HCT116 (cell line): Measurements from ENCODE around the gene TAF4B. TPM values are rescaled to one million over a fixed set of nuclear protein-coding genes. Genes with fewer than 3 reads are reported as not detected.

ENCODE experiments used
- ATAC-seq: fragments of 200-7000 bp; cut with Tn5 transposase; 2 replicates; pipeline ENCODE4 v1.9.1; 2020; ENCODE audit warnings: mild to moderate bottlenecking, moderate library complexity
- BruUV-seq: library from RNA; stranded (reverse); fragments of 400-500 nt; replicated peaks from 2 replicates; lab custom pipeline; 2021; lab: Mats Ljungman, UMichigan
- CTCF ChIA-PET: fragments of 300-600 bp; sonication (Branson Sonifier 250); formaldehyde crosslinking; loops from one replicate; lab custom pipeline; 2021; ENCODE audit warnings: antibody characterized with exemption; lab: Charles Lee
- POLR2A ChIA-PET: fragments of 300-600, 350-600 bp; sonication (Branson Sonifier 250); formaldehyde crosslinking; loops from one replicate; lab custom pipeline; 2021; ENCODE audit warnings: antibody characterized with exemption; lab: Charles Lee
- RAD21 ChIA-PET, 2 experiments: fragments of 300-600 bp; sonication (Branson Sonifier 250); formaldehyde crosslinking; loops; one replicate each; lab custom pipeline; 2023; ENCODE audit warnings: low total read pairs in 2 of 2; ENCODE audit not compliant: uncharacterized antibody in 2 of 2, unreplicated experiment in 2 of 2, low non-redundant PET in 1 of 2; lab: Charles Lee
- DNase-seq: peaks from one replicate; pipeline ENCODE4 v3.0.0-alpha.2; 2010; ENCODE audit warnings: low read depth, low spot score
- H2AFZ ChIP-seq: fragments of 200-600 bp; shearing (Covaris generic), sonication (generic); 2 replicates; pipeline ENCODE4 v1.6.1; 2017; ENCODE audit warnings: low read depth, mixed run types, mixed read lengths, antibody characterized with exemption, low read length; ENCODE audit not compliant: poor library complexity, severe bottlenecking
- H3K27ac ChIP-seq: 2 replicates; pipeline ENCODE4 v1.5.1; 2012; ENCODE audit warnings: low read depth, low read length
- H3K27me3 ChIP-seq: fragments of 200-600 bp; sonication (generic); 2 replicates; pipeline ENCODE4 v1.6.1; 2016; ENCODE audit warnings: mixed run types, low read length, mixed read lengths; ENCODE audit not compliant: insufficient read depth
- H3K36me3 ChIP-seq, 2 experiments: fragments of 200-500 bp in 1 of 2; fragments of 200-600 bp in 1 of 2; sonication (Bioruptor generic) in 1 of 2; sonication (generic) in 1 of 2; 2 replicates each; pipeline versions ENCODE4 v1.5.1 to v1.6.1; 2014 to 2016; ENCODE audit warnings: low read length in 2 of 2, inconsistent platforms in 1 of 2, mixed read lengths in 1 of 2, mixed run types in 1 of 2; ENCODE audit not compliant: insufficient read depth in 2 of 2, control insufficient read depth in 1 of 2
- H3K4me1 ChIP-seq, 2 experiments: fragments of 200-600 bp in 1 of 2; sonication (generic) in 1 of 2; 2 replicates each; pipeline versions ENCODE4 v1.5.1 to v1.6.1; 2012 to 2017; ENCODE audit warnings: low read length in 2 of 2, inconsistent platforms in 1 of 2, mild to moderate bottlenecking in 1 of 2, mixed read lengths in 1 of 2, mixed run types in 1 of 2, moderate library complexity in 1 of 2; ENCODE audit not compliant: insufficient read depth in 2 of 2, control insufficient read depth in 1 of 2
- H3K4me2 ChIP-seq: fragments of 200-600 bp; sonication (generic); 2 replicates; pipeline ENCODE4 v1.6.1; 2017; ENCODE audit warnings: mixed run types, low read length, mixed read lengths
- H3K4me3 ChIP-seq, 2 experiments: fragments of 200-600 bp in 1 of 2; sonication (generic) in 1 of 2; replicated peaks in 1 of 2; 2 replicates each; pipeline ENCODE4 v1.5.1; 2011 to 2016; ENCODE audit warnings: low read length in 2 of 2, control low read depth in 1 of 2, low read depth in 1 of 2, mild to moderate bottlenecking in 1 of 2, mixed read lengths in 1 of 2, mixed run types in 1 of 2
- H3K79me2 ChIP-seq: fragments of 200-600 bp; sonication (generic); 2 replicates; pipeline ENCODE4 v1.6.1; 2017; ENCODE audit warnings: mild to moderate bottlenecking, mixed run types, low read length, moderate library complexity, mixed read lengths; ENCODE audit not compliant: insufficient read depth
- H3K9ac ChIP-seq: fragments of 200-600 bp; sonication (generic); 2 replicates; pipeline ENCODE4 v1.6.1; 2016; ENCODE audit warnings: low read length, mixed read lengths
- H3K9me2 ChIP-seq: fragments of 200-600 bp; sonication (generic), shearing (Covaris generic); 2 replicates; pipeline ENCODE4 v1.6.1; 2017; ENCODE audit warnings: mixed run types, mild to moderate bottlenecking, moderate library complexity; ENCODE audit not compliant: insufficient read depth
- H3K9me3 ChIP-seq, 2 experiments: fragments of 200-500 bp in 1 of 2; fragments of 200-600 bp in 1 of 2; sonication (Bioruptor generic) in 1 of 2; sonication (generic) in 1 of 2; 2 replicates each; pipeline ENCODE4 v1.6.1; 2014 to 2017; ENCODE audit warnings: low read length in 2 of 2, mixed read lengths in 2 of 2, inconsistent platforms in 1 of 2, low read depth in 1 of 2, mild to moderate bottlenecking in 1 of 2, mixed run types in 1 of 2, moderate library complexity in 1 of 2; ENCODE audit not compliant: control insufficient read depth in 1 of 2, insufficient read depth in 1 of 2
- H4K20me1 ChIP-seq: fragments of 200-600 bp; sonication (generic), shearing (Covaris generic); 2 replicates; pipeline ENCODE4 v1.6.1; 2017; ENCODE audit warnings: mixed run types, mild to moderate bottlenecking, moderate library complexity; ENCODE audit not compliant: insufficient read depth
- CEBPB ChIP-seq: IDR thresholded peaks from 2 replicates; pipeline ENCODE4 v1.6.1; 2012; ENCODE audit warnings: low read depth
- CTCF ChIP-seq, 3 experiments: fragments of 200-600 bp in 1 of 3; sonication (generic) in 1 of 3; IDR thresholded peaks in 2 of 3; conservative IDR thresholded peaks in 1 of 3; 2 replicates each; pipeline ENCODE4 v1.5.1; 2012 to 2017; ENCODE audit warnings: low read depth in 2 of 3, low read length in 2 of 3, antibody characterized with exemption in 1 of 3, borderline replicate concordance in 1 of 3, control low read depth in 1 of 3, mild to moderate bottlenecking in 1 of 3, mixed read lengths in 1 of 3, mixed run types in 1 of 3, moderate library complexity in 1 of 3; ENCODE audit not compliant: insufficient read depth in 1 of 3
- EGR1 ChIP-seq: IDR thresholded peaks from 2 replicates; pipeline ENCODE4 v1.6.1; 2012; ENCODE audit warnings: low read depth
- ELF1 ChIP-seq: IDR thresholded peaks from 2 replicates; pipeline ENCODE4 v1.6.1; 2012; ENCODE audit warnings: low read depth, borderline replicate concordance
- EZH2phosphoT487 ChIP-seq: fragments of 200-600 bp; IDR thresholded peaks from 2 replicates; pipeline ENCODE4 v1.6.1; 2018; ENCODE audit warnings: antibody characterized with exemption, borderline replicate concordance
- FOSL1 ChIP-seq: IDR thresholded peaks from 2 replicates; pipeline ENCODE4 v1.6.1; 2012; ENCODE audit warnings: low read depth
- JUND ChIP-seq: IDR thresholded peaks from 2 replicates; pipeline ENCODE4 v1.6.1; 2012
- MAX ChIP-seq: IDR thresholded peaks from 2 replicates; pipeline ENCODE4 v1.6.1; 2012
- POLR2A ChIP-seq: IDR thresholded peaks from 2 replicates; pipeline ENCODE4 v1.7.0; 2011; ENCODE audit warnings: borderline replicate concordance; ENCODE audit not compliant: insufficient read depth, insufficient read length; ENCODE audit errors: extremely low read depth
- POLR2AphosphoS5 ChIP-seq: IDR thresholded peaks from 2 replicates; pipeline ENCODE4 v1.6.1; 2011; ENCODE audit warnings: mild to moderate bottlenecking, low read depth, low read length, moderate library complexity
- RAD21 ChIP-seq: IDR thresholded peaks from 2 replicates; pipeline ENCODE4 v1.6.1; 2012; ENCODE audit warnings: low read depth, mild to moderate bottlenecking
- SIN3A ChIP-seq: IDR thresholded peaks from 2 replicates; pipeline ENCODE4 v1.6.1; 2012; ENCODE audit warnings: low read depth
- TCF7L2 ChIP-seq: IDR thresholded peaks from 2 replicates; pipeline ENCODE4 v1.7.0; 2011; ENCODE audit warnings: borderline replicate concordance, inconsistent platforms; ENCODE audit not compliant: insufficient read depth, insufficient read length; ENCODE audit errors: extremely low read depth
- ZBTB33 ChIP-seq: IDR thresholded peaks from 2 replicates; pipeline ENCODE4 v1.6.1; 2011; ENCODE audit warnings: mild to moderate bottlenecking, low read length, moderate library complexity; ENCODE audit not compliant: insufficient replicate concordance; ENCODE audit errors: extremely low read depth
- ZFX ChIP-seq: fragments of 450-650 bp; IDR thresholded peaks from 2 replicates; pipeline ENCODE4 v1.6.1; 2017
- intact Hi-C: fragments of 100-400 bp; cut with micrococcal nuclease; formaldehyde crosslinking; loops from 2 replicates; pipeline ENCODE4 v1.10.0; 2022
- total RNA-seq: library from RNA; stranded (reverse); gene quantifications from one replicate; pipeline ENCODE4 v1.2.1, GENCODE V29; 2021; ENCODE audit not compliant: unreplicated experiment

Gene TAF4B
- total RNA-seq, 1 experiment from 2014 or later: 17.8 TPM

- intact Hi-C loops: no loop called here
- Histone ChIP-seq H3K27ac (no peak overlapping the region), H4K20me1 (no peaks in the 10 kb centered on the region), H2AFZ (peak overlapping the region; percentile 90), H3K4me2 (no peak overlapping the region), H3K79me2 (no peaks in the 10 kb centered on the region), H3K27me3 (no peaks in the 10 kb centered on the region), H3K9me3 (no peaks in the 10 kb centered on the region), H3K4me1 (no peaks in the 10 kb centered on the region; a peak in 1 of 4 replicates), H3K36me3 (no peaks in the 10 kb centered on the region), H3K9ac (no peak overlapping the region), H3K9me2 (no peaks in the 10 kb centered on the region), H3K4me3 (no peak overlapping the region)
- ChIA-PET POLR2A (no interaction called here), RAD21 (no interaction called here), CTCF (no interaction called here)
- ATAC-seq (peak; percentile 89), DNase-seq (peak; percentile 48)
- no peak for TF ChIP-seq SIN3A
- TF ChIP-seq CEBPB: no peak
- no peak for TF ChIP-seq RAD21
- no peak for TF ChIP-seq ZFX
- no peak for TF ChIP-seq POLR2A
- TF ChIP-seq CTCF (IDR thresholded peaks at IDR 0.05 in 2 of 3, conservative IDR thresholded peaks at IDR 0.05 in 1 of 3; ENCODE audit: borderline replicate concordance in 1 of 3, insufficient read depth in 1 of 3, low read depth in 2 of 3, low read length in 2 of 3): peak in 2 of 3 experiments; percentile 37 to 50; a peak in 3 of 6 replicates
- no TSS peak for BruUV-seq
Observed at GRCh38 chr18:26185267-26185666, 41.0 kb upstream of the TAF4B start.

GRCh38 chr18:26190506-26190905 is 35.7 kb upstream of the TAF4B start:
- Histone ChIP-seq H3K9me3 (no peaks in the 10 kb centered on the region), H3K9ac (no peak overlapping the region), H3K4me2 (no peak overlapping the region), H3K27ac (no peak overlapping the region), H2AFZ (no peak overlapping the region), H3K4me3 (no peak overlapping the region), H3K79me2 (no peaks in the 10 kb centered on the region), H4K20me1 (no peaks in the 10 kb centered on the region), H3K27me3 (no peaks in the 10 kb centered on the region), H3K4me1 (no peaks in the 10 kb centered on the region), H3K9me2 (no peaks in the 10 kb centered on the region), H3K36me3 (no peaks in the 10 kb centered on the region)
- no peak for ATAC-seq
- POLR2A ChIA-PET: no interaction called here
- no peak for DNase-seq
- BruUV-seq: no TSS peak
- CTCF ChIA-PET: no interaction called here
- intact Hi-C loops: no loop called here
- RAD21 ChIA-PET: no interaction called here
- TF ChIP-seq EGR1: no peak
- no peak for TF ChIP-seq TCF7L2
- no peak for TF ChIP-seq JUND
- no peak for TF ChIP-seq ELF1
- TF ChIP-seq MAX: no peak
- no peak for TF ChIP-seq RAD21
- no peak for TF ChIP-seq EZH2phosphoT487
- no peak for TF ChIP-seq ZBTB33
- no peak for TF ChIP-seq CTCF (IDR thresholded peaks at IDR 0.05 in 2 of 3, conservative IDR thresholded peaks at IDR 0.05 in 1 of 3; ENCODE audit: borderline replicate concordance in 1 of 3, insufficient read depth in 1 of 3, low read depth in 2 of 3, low read length in 2 of 3)
- TF ChIP-seq ZFX: no peak
- TF ChIP-seq POLR2AphosphoS5: no peak
- TF ChIP-seq FOSL1: no peak
